Measurements from ENCODE around the gene HBZ. TPM values are rescaled to one million over a fixed set of nuclear protein-coding genes. Genes with fewer than 3 reads are reported as not detected.
"Not testable (repeated sequence)": the region's sequence is repeated elsewhere in the genome, so short reads cannot be mapped to it uniquely, and the experiment has no call there.

HBZ gene
- total RNA-seq, 1 donor from 2014 or later, result not detected

GRCh38 chr16:163696-164095, 11.3 kb downstream of the HBZ start:
- DNase-seq (ENCODE audit: low spot score in 2 of 2); FAIRE-seq: not testable (repeated sequence)

DNA sequence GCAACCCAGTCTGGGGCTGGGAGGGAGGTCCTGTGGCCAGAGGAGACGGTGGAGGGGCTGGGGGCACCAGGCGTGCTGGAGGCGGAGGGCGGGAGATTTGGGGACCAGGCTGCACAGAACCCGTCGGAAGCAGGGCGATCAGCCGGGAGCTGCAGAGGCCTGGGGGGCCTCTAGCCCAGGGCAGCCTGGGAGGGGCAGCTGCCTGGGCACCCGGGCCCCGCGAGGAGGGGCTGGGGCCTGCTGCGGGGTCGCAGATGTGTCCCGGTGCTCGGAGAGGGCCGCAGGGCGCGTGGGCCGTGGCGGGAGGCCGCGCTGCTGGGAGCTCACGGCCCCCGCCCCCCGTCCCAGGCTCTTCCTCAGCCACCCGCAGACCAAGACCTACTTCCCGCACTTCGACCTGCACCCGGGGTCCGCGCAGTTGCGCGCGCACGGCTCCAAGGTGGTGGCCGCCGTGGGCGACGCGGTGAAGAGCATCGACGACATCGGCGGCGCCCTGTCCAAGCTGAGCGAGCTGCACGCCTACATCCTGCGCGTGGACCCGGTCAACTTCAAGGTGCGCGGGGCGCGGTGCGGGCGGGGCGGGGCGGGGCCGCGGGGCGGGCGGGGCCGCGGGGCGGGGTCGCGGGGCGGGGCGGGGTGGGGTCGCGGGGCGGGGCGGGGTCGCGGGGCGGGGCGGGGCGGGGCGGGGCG, 11.8 kb downstream of the HBZ start:
- DNase-seq (ENCODE audit: low spot score in 2 of 2); FAIRE-seq: not testable (repeated sequence)

- DNase-seq (ENCODE audit: low spot score in 2 of 2) (no peak), FAIRE-seq (no peak)
Observed at GRCh38 chr16:164827-165538, 12.5 kb downstream of the HBZ start.

DNA sequence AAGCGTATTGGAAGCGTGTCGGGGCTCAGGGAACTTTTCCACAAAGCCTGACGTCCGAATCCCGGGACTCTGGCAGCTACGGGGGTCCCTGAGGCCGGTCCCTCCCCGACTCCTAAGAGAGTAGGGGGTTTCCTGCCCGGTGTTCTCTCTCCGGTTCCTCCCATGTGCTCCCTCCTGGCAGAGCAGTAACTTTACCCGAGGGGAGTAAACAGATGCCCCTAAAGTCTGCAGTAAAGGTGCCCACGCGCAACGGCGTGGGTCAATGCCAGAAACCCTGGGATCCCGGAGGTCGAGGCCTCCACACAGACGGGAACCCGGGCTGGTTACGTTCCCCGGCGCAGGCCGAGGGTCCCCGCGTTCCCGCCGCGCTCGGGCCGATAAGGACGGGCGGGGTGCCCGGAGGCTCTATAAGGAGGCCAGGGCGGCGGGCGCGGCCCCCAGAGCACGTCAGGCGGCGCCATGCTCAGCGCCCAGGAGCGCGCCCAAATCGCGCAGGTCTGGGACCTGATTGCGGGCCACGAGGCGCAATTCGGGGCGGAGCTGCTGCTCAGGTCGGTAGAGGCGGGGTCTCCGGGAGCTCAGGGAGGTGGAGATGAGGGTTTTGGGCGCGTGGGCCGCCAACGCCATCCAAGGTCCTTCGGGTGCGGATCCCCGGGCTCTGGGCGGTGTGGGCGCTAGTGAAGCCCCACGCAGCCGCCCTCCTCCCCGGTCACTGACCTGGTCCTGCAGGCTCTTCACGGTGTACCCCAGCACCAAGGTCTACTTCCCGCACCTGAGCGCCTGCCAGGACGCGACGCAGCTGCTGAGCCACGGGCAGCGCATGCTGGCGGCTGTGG, 13.3 kb downstream of the HBZ start, which contains the start of gene HBM:
Gene HBM (plus strand): TSS at position 440 of the 836 bp plus-strand sequence. CDS start 20 bp downstream, at position 460.
- no peak for FAIRE-seq
- DNase-seq (ENCODE audit: low spot score in 2 of 2), result peak in 1 of 2 donors; percentile 62

GRCh38 chr16:166375-167121, 14.1 kb downstream of the HBZ start:
- DNase-seq (ENCODE audit: low spot score in 2 of 2), result no peak
- no peak for FAIRE-seq

- DNase-seq (ENCODE audit: low spot score in 2 of 2) (no peak), FAIRE-seq (no peak)
Observed at GRCh38 chr16:167122-167690, 14.8 kb downstream of the HBZ start.

DNA sequence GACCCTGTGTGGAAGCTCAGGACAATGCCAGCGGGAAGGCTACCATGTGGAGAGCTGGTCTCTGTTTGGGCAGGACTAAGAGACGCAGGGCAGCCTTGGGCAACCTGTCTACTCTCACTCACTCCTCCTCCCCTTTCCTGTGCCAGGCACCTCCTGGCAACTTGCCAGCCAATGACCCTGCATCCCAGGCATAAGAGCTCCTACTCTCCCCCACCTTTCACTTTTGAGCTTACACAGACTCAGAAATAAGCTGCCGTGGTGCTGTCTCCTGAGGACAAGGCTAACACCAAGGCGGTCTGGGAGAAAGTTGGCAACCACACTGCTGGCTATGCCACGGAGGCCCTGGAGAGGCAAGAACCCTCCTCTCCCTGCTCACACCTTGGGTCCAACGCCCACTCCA, 16.0 kb downstream of the HBZ start:
- no peak for FAIRE-seq
- DNase-seq (ENCODE audit: low spot score in 2 of 2), result no peak

- DNase-seq (ENCODE audit: low spot score in 2 of 2) (no peak), FAIRE-seq (no peak)
Observed at GRCh38 chr16:169014-169413, 16.6 kb downstream of the HBZ start.

- not testable (repeated sequence) for FAIRE-seq; DNase-seq (ENCODE audit: low spot score in 2 of 2)
Observed at GRCh38 chr16:170088-170507, 17.7 kb downstream of the HBZ start.

GRCh38 chr16:170788-171187, 18.3 kb downstream of the HBZ start:
- no peak for FAIRE-seq
- no peak for DNase-seq (ENCODE audit: low spot score in 2 of 2)

DNA sequence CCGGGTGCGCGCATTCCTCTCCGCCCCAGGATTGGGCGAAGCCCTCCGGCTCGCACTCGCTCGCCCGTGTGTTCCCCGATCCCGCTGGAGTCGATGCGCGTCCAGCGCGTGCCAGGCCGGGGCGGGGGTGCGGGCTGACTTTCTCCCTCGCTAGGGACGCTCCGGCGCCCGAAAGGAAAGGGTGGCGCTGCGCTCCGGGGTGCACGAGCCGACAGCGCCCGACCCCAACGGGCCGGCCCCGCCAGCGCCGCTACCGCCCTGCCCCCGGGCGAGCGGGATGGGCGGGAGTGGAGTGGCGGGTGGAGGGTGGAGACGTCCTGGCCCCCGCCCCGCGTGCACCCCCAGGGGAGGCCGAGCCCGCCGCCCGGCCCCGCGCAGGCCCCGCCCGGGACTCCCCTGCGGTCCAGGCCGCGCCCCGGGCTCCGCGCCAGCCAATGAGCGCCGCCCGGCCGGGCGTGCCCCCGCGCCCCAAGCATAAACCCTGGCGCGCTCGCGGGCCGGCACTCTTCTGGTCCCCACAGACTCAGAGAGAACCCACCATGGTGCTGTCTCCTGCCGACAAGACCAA, 20.0 kb downstream of the HBZ start, which contains the start of gene HBA2:
Gene HBA2 (plus strand): TSS at position 503 of the 568 bp plus-strand sequence. CDS start 37 bp downstream, at position 540.
- FAIRE-seq; DNase-seq (ENCODE audit: low spot score in 2 of 2): not testable (repeated sequence)

DNA sequence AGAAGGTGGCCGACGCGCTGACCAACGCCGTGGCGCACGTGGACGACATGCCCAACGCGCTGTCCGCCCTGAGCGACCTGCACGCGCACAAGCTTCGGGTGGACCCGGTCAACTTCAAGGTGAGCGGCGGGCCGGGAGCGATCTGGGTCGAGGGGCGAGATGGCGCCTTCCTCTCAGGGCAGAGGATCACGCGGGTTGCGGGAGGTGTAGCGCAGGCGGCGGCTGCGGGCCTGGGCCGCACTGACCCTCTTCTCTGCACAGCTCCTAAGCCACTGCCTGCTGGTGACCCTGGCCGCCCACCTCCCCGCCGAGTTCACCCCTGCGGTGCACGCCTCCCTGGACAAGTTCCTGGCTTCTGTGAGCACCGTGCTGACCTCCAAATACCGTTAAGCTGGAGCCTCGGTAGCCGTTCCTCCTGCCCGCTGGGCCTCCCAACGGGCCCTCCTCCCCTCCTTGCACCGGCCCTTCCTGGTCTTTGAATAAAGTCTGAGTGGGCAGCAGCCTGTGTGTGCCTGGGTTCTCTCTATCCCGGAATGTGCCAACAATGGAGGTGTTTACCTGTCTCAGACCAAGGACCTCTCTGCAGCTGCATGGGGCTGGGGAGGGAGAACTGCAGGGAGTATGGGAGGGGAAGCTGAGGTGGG, 20.9 kb downstream of the HBZ start:
- DNase-seq (ENCODE audit: low spot score in 2 of 2); FAIRE-seq: not testable (repeated sequence)

DNA sequence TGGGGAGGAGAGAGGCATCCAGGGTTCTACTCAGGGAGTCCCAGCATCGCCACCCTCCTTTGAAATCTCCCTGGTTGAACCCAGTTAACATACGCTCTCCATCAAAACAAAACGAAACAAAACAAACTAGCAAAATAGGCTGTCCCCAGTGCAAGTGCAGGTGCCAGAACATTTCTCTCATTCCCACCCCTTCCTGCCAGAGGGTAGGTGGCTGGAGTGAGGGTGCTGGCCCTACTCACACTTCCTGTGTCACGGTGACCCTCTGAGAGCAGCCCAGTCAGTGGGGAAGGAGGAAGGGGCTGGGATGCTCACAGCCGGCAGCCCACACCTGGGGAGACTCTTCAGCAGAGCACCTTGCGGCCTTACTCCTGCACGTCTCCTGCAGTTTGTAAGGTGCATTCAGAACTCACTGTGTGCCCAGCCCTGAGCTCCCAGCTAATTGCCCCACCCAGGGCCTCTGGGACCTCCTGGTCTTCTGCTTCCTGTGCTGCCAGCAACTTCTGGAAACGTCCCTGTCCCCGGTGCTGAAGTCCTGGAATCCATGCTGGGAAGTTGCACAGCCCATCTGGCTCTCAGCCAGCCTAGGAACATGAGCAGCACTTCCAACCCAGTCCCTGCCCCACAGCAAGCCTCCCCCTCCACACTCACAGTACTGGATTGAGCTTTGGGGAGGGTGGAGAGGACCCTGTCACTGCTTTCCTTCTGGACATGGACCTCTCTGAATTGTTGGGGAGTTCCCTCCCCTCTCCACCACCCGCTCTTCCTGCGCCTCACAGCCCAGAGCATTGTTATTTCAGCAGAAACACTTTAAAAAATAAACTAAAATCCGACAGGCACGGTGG, 21.7 kb downstream of the HBZ start:
- not testable (repeated sequence) for FAIRE-seq; DNase-seq (ENCODE audit: low spot score in 2 of 2)

GRCh38 chr16:175011-175949, 22.8 kb downstream of the HBZ start:
- FAIRE-seq (no peak), DNase-seq (ENCODE audit: low spot score in 2 of 2) (no peak)

GRCh38 chr16:176006-176405, 23.6 kb downstream of the HBZ start:
- FAIRE-seq; DNase-seq (ENCODE audit: low spot score in 2 of 2): not testable (repeated sequence)

DNA sequence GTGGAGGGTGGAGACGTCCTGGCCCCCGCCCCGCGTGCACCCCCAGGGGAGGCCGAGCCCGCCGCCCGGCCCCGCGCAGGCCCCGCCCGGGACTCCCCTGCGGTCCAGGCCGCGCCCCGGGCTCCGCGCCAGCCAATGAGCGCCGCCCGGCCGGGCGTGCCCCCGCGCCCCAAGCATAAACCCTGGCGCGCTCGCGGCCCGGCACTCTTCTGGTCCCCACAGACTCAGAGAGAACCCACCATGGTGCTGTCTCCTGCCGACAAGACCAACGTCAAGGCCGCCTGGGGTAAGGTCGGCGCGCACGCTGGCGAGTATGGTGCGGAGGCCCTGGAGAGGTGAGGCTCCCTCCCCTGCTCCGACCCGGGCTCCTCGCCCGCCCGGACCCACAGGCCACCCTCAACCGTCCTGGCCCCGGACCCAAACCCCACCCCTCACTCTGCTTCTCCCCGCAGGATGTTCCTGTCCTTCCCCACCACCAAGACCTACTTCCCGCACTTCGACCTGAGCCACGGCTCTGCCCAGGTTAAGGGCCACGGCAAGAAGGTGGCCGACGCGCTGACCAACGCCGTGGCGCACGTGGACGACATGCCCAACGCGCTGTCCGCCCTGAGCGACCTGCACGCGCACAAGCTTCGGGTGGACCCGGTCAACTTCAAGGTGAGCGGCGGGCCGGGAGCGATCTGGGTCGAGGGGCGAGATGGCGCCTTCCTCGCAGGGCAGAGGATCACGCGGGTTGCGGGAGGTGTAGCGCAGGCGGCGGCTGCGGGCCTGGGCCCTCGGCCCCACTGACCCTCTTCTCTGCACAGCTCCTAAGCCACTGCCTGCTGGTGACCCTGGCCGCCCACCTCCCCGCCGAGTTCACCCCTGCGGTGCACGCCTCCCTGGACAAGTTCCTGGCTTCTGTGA, 24.3 kb downstream of the HBZ start, which contains the start of gene HBA1:
Gene HBA1 (plus strand): TSS at position 204 of the 906 bp plus-strand sequence. CDS start 37 bp downstream, at position 241.
- FAIRE-seq; DNase-seq (ENCODE audit: low spot score in 2 of 2): not testable (repeated sequence)
